ENCODE results near the gene TALDO1.
A peak's percentile ranks its signal among the peaks of the same experiment; 100 is the strongest.

Gene TALDO1

GRCh38 chr11:788953-789940 lies 42.0 kb downstream of the TALDO1 start:
- DNase-seq: no peak

- no peak for DNase-seq
Observed at GRCh38 chr11:789943-790342, 42.7 kb downstream of the TALDO1 start, which contains the start of gene CEND1. CEND1 (minus strand) TSS chr11:790090; CDS start chr11:788576, 1,514 bp downstream.

DNA sequence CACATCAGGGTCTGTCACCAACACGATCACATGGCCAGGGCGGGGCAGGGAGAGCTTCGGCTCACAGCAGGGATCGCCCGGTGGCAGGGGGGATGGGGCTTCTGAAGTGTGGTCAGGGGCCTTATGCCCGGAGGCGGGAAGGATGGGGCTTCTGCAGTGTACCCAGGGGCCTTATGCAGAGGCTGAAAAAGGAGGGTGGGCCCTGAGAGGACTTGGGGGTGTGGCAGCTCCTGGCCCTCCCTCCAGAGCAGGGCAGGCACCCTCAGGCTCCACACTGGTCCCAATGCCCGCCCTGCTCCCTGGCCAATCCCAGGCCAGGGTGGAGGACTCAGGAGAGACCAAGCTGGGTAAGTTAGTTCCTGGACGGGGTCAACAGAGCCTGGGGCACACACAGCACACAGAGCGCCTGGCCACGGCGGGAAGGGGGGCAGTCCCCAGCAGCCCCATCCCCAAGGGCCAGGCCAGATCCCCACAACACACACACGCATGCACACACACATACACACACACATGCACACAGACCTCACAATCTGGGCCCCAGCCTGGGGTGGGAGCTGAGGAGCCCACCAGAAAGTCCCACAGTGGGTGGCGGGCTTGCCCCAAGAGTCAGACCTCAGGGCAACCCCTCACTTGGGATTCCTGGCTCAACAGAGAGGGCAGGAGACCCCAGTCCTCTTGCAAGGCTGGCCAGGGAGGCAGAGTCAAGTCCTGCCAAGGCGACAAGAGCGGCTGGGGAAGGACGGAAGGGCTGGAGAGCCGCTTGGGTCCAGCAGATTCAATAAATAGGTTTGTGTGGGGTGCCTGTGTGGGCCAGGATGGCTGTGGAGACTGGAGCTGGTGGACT lies 43.7 kb downstream of the TALDO1 start:
- DNase-seq: no peak

DNA sequence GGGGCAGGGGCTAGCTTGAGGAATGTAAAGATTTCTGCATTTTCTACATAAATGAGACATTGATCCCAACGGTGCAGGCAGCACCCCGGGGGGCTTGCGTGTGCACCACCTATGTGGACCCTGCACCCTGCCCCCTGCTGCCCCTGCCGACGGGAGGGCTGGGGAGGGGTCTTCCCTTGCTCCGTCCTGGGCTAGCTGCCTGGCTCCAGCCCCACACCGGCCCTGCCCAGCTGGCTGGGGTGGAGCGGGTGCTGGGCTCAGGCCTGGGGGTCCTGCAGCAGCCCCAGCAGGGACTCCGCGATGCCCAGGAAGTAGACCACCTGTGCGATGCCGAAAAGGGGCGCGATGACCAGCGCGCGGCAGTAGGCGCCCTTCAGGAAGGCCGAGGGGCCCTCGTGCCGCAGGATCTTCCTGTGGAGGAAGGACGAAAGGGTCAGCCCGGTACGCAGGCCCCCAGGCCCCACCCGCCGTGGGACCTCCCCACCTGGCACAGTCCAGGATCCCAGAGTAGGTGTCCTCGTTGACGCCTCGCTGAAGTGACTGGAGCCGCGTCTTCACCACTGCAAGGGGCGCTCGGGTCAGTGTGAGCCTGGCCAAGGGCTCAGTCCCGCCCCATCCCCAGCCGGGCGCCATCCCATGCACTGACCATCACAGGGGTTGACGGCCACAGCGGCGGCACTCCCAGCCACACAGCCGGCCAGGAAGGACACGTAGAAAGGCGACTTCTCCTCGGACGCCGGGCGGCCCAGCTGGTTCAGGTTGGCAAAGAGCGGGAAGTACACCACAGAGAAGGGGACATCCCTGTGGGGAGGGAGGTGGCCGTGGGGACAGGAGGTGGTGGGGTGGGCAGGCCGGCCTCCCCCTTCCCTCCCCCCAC lies 44.6 kb downstream of the TALDO1 start:
- DNase-seq: no peak

GRCh38 chr11:792535-792821 lies 45.2 kb downstream of the TALDO1 start:
- no peak for DNase-seq

DNA sequence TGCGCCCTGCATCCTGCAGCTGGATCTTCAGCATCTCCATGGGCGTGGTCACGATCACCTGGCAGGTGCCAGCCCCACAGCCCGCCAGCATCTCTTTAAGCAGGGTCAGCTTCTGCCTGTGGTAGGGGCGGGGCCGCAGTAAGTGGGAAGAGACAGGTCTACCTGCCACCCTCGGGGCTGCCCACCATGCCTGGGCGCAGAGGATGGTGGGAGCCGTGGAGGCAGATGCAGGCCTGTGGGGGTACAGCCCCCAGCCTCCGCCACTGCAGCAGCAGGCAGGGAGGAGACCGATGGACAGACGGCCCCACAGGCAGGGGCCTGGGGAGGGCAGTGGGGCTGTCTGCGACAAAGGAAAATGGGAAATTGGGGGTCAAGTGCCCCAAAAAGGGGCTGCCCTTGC lies 45.6 kb downstream of the TALDO1 start:
- no peak for DNase-seq

- no peak for DNase-seq
Observed at GRCh38 chr11:793556-793955, 46.3 kb downstream of the TALDO1 start.

- DNase-seq: no peak
Observed at GRCh38 chr11:794013-794765, 46.9 kb downstream of the TALDO1 start.

- no peak for DNase-seq
Observed at GRCh38 chr11:794766-795633, 47.7 kb downstream of the TALDO1 start.

DNA sequence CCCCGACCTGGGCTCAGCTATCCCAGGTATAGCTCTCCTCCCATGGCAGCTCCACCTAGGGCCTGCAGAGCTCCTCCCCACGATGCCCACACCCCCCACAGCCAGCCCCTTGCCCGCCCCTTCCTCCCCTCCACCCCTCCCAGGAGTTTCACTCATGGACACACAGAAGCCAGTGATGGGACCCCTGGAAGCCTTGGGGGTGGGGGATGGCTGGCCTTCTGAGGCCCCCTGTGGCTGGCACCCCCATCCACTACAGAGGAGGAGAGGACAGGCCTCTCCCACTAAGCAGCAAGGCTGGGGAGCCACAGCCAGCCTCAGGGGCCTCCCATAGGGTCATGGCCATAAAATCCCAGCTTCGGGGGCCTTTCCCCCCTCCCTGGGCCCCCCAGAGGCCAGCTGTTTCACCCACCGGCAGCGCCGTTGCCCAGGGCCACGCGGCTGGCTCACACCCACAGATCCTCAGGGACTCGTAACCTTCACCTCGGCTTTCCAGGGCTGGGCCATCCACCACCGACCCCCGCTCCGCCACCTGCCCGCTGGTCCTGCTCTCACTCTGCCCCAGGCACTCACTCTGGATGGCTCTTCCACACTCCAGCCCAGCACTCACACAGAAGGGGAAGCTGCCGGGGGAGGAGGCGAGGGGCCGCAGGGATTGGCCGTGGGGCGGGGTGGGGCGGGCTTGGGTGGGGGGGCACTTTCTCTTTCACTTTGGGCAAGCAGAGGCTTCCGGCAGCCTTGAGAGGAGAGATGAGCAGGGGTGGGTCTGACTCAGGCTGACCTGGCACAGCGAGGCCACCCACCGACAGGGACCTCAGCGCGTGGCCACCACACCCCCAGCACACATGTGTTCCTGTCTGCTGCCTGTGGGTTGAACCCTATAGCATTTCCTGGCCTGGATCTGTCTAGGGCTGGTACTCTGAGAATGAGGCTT lies 48.6 kb downstream of the TALDO1 start:
- no peak for DNase-seq

DNA sequence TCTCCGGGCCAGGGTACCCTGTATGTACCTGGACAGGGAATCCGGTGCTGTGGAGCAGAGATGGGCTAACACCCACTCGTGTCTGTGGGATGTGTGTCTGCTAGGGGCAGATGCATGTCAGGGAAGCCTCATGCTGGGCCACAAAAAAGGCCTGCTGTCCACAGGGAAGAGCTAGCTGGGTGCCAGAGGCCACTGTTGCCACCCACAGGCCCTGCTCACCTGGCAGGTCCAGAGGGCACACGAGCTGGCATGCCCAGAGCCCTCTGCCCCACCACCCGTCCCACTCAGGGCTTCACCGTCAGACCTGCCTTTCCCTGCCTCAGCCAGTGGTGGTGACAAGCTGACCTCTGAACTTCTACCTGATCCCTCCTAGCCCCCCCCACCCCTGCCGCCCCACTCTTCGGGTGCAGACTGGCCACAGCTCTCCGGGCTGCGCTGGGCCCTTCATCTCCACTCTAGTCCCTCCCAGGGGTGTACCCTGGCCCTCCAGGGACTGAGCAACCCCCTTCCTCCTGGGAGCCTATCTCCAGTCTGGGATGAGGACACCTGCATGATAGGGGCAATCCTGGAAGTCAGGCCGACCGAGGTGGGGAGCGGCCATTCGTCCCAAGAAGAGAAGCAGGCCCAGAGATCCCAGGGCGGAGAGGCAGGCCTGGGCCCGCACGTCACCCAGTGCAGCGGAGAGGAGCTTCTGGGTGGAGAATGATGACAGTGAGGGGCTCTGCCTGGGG lies 49.5 kb downstream of the TALDO1 start:
- DNase-seq: no peak

GRCh38 chr11:797296-798092 lies 50.2 kb downstream of the TALDO1 start:
- DNase-seq: peak; percentile 43

GRCh38 chr11:798093-798713 lies 50.9 kb downstream of the TALDO1 start, which contains the start of gene SLC25A22:
SLC25A22 (minus strand) TSS chr11:798281; CDS start chr11:795006, 3,275 bp downstream.
- DNase-seq: peak; percentile 75

DNA sequence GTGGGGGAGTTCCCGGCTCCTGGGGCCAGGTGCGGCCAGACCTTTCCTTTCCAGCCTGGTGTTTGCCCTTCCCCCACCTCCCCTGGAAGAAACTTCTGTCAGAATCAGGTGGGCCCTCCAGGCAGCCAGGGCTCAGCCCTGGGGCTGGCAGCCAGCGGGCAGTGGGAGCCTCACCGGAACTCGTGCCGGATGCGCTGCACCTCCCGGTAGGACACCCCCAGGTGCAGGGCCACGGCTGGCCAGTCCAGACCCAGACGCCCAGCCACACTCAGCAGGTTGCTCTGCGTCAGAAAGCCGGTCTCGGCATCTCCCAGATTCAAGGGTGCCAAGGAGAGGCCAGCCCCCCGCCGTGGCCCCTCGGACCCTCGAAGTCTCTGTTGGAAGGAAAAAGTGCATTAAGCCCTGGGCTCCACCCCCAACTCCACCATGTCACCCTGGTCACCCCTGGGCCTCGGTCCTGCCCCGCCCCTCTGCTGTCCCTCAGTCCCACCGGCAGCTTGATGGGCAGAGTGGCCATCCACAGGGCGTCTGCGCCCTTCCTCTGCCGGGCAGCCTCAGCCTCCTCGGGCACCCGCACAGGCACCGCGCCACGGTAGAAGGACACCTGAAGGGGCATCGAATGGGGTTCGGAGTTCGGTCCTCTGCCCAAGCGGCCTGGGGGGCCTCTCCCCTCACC lies 52.5 kb downstream of the TALDO1 start:
- DNase-seq: no peak

- DNase-seq: no peak
Observed at GRCh38 chr11:800473-800872, 53.2 kb downstream of the TALDO1 start.

DNA sequence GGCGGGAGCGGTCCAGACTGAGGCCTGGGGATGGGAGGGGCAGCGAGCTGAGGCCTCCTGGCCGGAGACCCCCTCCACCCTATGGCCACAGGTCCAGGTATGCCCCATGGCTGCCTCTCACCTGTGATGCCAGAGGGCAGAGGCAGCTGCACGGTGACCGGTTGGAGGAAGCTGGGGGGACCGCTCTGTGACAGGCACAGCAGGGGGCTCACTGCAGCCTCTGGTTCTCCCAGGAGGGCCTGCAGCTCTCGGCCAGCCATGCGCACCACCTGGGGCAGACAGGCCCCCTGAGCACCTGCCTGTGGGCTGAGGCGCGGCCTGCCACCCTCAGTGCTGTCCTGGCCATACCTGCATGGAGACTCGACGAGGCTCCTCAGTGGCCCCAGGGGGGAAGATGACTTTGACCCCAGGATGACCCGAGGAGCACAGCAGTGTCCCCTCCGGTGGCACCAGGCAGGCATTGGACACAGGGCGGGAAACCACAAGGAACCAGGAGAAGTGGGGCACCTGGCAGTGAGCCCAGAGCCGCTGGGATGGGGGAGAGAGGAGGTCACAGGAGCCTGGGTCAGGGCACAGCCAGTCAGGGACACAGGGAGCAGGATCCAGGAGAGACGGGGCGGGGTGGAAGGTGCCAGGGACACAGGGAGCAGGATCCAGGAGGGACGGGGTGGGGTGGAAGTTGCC lies 54.0 kb downstream of the TALDO1 start:
- no peak for DNase-seq

Measured in NCI-H1048 (cell line).